HCT116 (cell line): Measurements from ENCODE around the gene CAMK1D. TPM values are rescaled to one million over a fixed set of nuclear protein-coding genes. Genes with fewer than 3 reads are reported as not detected.
"Not testable (repeated sequence)": the region's sequence is repeated elsewhere in the genome, so short reads cannot be mapped to it uniquely, and the experiment has no call there.

Experiments used
- ATAC-seq: fragments of 200-7000 bp; cut with Tn5 transposase; 2 replicates; pipeline ENCODE4 v1.9.1; 2020; ENCODE audit warnings: mild to moderate bottlenecking, moderate library complexity
- BruUV-seq: library from RNA; stranded (reverse); fragments of 400-500 nt; replicated peaks from 2 replicates; lab custom pipeline; 2021; lab: Mats Ljungman, UMichigan
- CTCF ChIA-PET: fragments of 300-600 bp; sonication (Branson Sonifier 250); formaldehyde crosslinking; loops from one replicate; lab custom pipeline; 2021; ENCODE audit warnings: antibody characterized with exemption; lab: Charles Lee
- POLR2A ChIA-PET: fragments of 300-600, 350-600 bp; sonication (Branson Sonifier 250); formaldehyde crosslinking; loops from one replicate; lab custom pipeline; 2021; ENCODE audit warnings: antibody characterized with exemption; lab: Charles Lee
- RAD21 ChIA-PET, 2 experiments: fragments of 300-600 bp; sonication (Branson Sonifier 250); formaldehyde crosslinking; loops; one replicate each; lab custom pipeline; 2023; ENCODE audit warnings: low total read pairs in 2 of 2; ENCODE audit not compliant: uncharacterized antibody in 2 of 2, unreplicated experiment in 2 of 2, low non-redundant PET in 1 of 2; lab: Charles Lee
- DNase-seq: peaks from one replicate; pipeline ENCODE4 v3.0.0-alpha.2; 2010; ENCODE audit warnings: low read depth, low spot score
- H2AFZ ChIP-seq: fragments of 200-600 bp; shearing (Covaris generic), sonication (generic); 2 replicates; pipeline ENCODE4 v1.6.1; 2017; ENCODE audit warnings: low read depth, mixed run types, mixed read lengths, antibody characterized with exemption, low read length; ENCODE audit not compliant: poor library complexity, severe bottlenecking
- H3K27ac ChIP-seq: 2 replicates; pipeline ENCODE4 v1.5.1; 2012; ENCODE audit warnings: low read depth, low read length
- H3K27me3 ChIP-seq: fragments of 200-600 bp; sonication (generic); 2 replicates; pipeline ENCODE4 v1.6.1; 2016; ENCODE audit warnings: mixed run types, low read length, mixed read lengths; ENCODE audit not compliant: insufficient read depth
- H3K36me3 ChIP-seq, 2 experiments: fragments of 200-500 bp in 1 of 2; fragments of 200-600 bp in 1 of 2; sonication (Bioruptor generic) in 1 of 2; sonication (generic) in 1 of 2; 2 replicates each; pipeline versions ENCODE4 v1.5.1 to v1.6.1; 2014 to 2016; ENCODE audit warnings: low read length in 2 of 2, inconsistent platforms in 1 of 2, mixed read lengths in 1 of 2, mixed run types in 1 of 2; ENCODE audit not compliant: insufficient read depth in 2 of 2, control insufficient read depth in 1 of 2
- H3K4me1 ChIP-seq, 2 experiments: fragments of 200-600 bp in 1 of 2; sonication (generic) in 1 of 2; 2 replicates each; pipeline versions ENCODE4 v1.5.1 to v1.6.1; 2012 to 2017; ENCODE audit warnings: low read length in 2 of 2, inconsistent platforms in 1 of 2, mild to moderate bottlenecking in 1 of 2, mixed read lengths in 1 of 2, mixed run types in 1 of 2, moderate library complexity in 1 of 2; ENCODE audit not compliant: insufficient read depth in 2 of 2, control insufficient read depth in 1 of 2
- H3K4me2 ChIP-seq: fragments of 200-600 bp; sonication (generic); 2 replicates; pipeline ENCODE4 v1.6.1; 2017; ENCODE audit warnings: mixed run types, low read length, mixed read lengths
- H3K4me3 ChIP-seq, 2 experiments: fragments of 200-600 bp in 1 of 2; sonication (generic) in 1 of 2; replicated peaks in 1 of 2; 2 replicates each; pipeline ENCODE4 v1.5.1; 2011 to 2016; ENCODE audit warnings: low read length in 2 of 2, control low read depth in 1 of 2, low read depth in 1 of 2, mild to moderate bottlenecking in 1 of 2, mixed read lengths in 1 of 2, mixed run types in 1 of 2
- H3K79me2 ChIP-seq: fragments of 200-600 bp; sonication (generic); 2 replicates; pipeline ENCODE4 v1.6.1; 2017; ENCODE audit warnings: mild to moderate bottlenecking, mixed run types, low read length, moderate library complexity, mixed read lengths; ENCODE audit not compliant: insufficient read depth
- H3K9ac ChIP-seq: fragments of 200-600 bp; sonication (generic); 2 replicates; pipeline ENCODE4 v1.6.1; 2016; ENCODE audit warnings: low read length, mixed read lengths
- H3K9me2 ChIP-seq: fragments of 200-600 bp; sonication (generic), shearing (Covaris generic); 2 replicates; pipeline ENCODE4 v1.6.1; 2017; ENCODE audit warnings: mixed run types, mild to moderate bottlenecking, moderate library complexity; ENCODE audit not compliant: insufficient read depth
- H3K9me3 ChIP-seq, 2 experiments: fragments of 200-500 bp in 1 of 2; fragments of 200-600 bp in 1 of 2; sonication (Bioruptor generic) in 1 of 2; sonication (generic) in 1 of 2; 2 replicates each; pipeline ENCODE4 v1.6.1; 2014 to 2017; ENCODE audit warnings: low read length in 2 of 2, mixed read lengths in 2 of 2, inconsistent platforms in 1 of 2, low read depth in 1 of 2, mild to moderate bottlenecking in 1 of 2, mixed run types in 1 of 2, moderate library complexity in 1 of 2; ENCODE audit not compliant: control insufficient read depth in 1 of 2, insufficient read depth in 1 of 2
- H4K20me1 ChIP-seq: fragments of 200-600 bp; sonication (generic), shearing (Covaris generic); 2 replicates; pipeline ENCODE4 v1.6.1; 2017; ENCODE audit warnings: mixed run types, mild to moderate bottlenecking, moderate library complexity; ENCODE audit not compliant: insufficient read depth
- CEBPB ChIP-seq: IDR thresholded peaks from 2 replicates; pipeline ENCODE4 v1.6.1; 2012; ENCODE audit warnings: low read depth
- EGR1 ChIP-seq: IDR thresholded peaks from 2 replicates; pipeline ENCODE4 v1.6.1; 2012; ENCODE audit warnings: low read depth
- ELF1 ChIP-seq: IDR thresholded peaks from 2 replicates; pipeline ENCODE4 v1.6.1; 2012; ENCODE audit warnings: low read depth, borderline replicate concordance
- EZH2 ChIP-seq: fragments of 200-600 bp; sonication (generic); IDR thresholded peaks from 2 replicates; pipeline ENCODE4 v1.6.1; 2017; ENCODE audit warnings: antibody characterized with exemption, mixed run types
- FOSL1 ChIP-seq: IDR thresholded peaks from 2 replicates; pipeline ENCODE4 v1.6.1; 2012; ENCODE audit warnings: low read depth
- POLR2AphosphoS5 ChIP-seq: IDR thresholded peaks from 2 replicates; pipeline ENCODE4 v1.6.1; 2011; ENCODE audit warnings: mild to moderate bottlenecking, low read depth, low read length, moderate library complexity
- RAD21 ChIP-seq: IDR thresholded peaks from 2 replicates; pipeline ENCODE4 v1.6.1; 2012; ENCODE audit warnings: low read depth, mild to moderate bottlenecking
- SIN3A ChIP-seq: IDR thresholded peaks from 2 replicates; pipeline ENCODE4 v1.6.1; 2012; ENCODE audit warnings: low read depth
- SP1 ChIP-seq: IDR thresholded peaks from 2 replicates; pipeline ENCODE4 v1.6.1; 2012; ENCODE audit warnings: low read depth
- SRF ChIP-seq: IDR thresholded peaks from 2 replicates; pipeline ENCODE4 v1.6.1; 2012; ENCODE audit warnings: low read depth
- YY1 ChIP-seq: IDR thresholded peaks from 2 replicates; pipeline ENCODE4 v1.6.1; 2011; ENCODE audit warnings: low read length, low read depth, moderate library complexity, mild to moderate bottlenecking; ENCODE audit not compliant: insufficient replicate concordance; ENCODE audit errors: extremely low read depth
- ZFX ChIP-seq: fragments of 450-650 bp; IDR thresholded peaks from 2 replicates; pipeline ENCODE4 v1.6.1; 2017
- intact Hi-C: fragments of 100-400 bp; cut with micrococcal nuclease; formaldehyde crosslinking; loops from 2 replicates; pipeline ENCODE4 v1.10.0; 2022
- total RNA-seq: library from RNA; stranded (reverse); gene quantifications from one replicate; pipeline ENCODE4 v1.2.1, GENCODE V29; 2021; ENCODE audit not compliant: unreplicated experiment
- TF ChIP-seq, protein P1 (sequence below): IDR thresholded peaks from 2 replicates; pipeline ENCODE4 v1.6.1; 2012
- TF ChIP-seq, protein P2 (sequence below), 3 experiments: fragments of 200-600 bp in 1 of 3; sonication (generic) in 1 of 3; IDR thresholded peaks in 2 of 3; conservative IDR thresholded peaks in 1 of 3; 2 replicates each; pipeline ENCODE4 v1.5.1; 2012 to 2017; ENCODE audit warnings: low read depth in 2 of 3, low read length in 2 of 3, antibody characterized with exemption in 1 of 3, borderline replicate concordance in 1 of 3, control low read depth in 1 of 3, mild to moderate bottlenecking in 1 of 3, mixed read lengths in 1 of 3, mixed run types in 1 of 3, moderate library complexity in 1 of 3; ENCODE audit not compliant: insufficient read depth in 1 of 3
- TF ChIP-seq, protein P3 (sequence below): IDR thresholded peaks from 2 replicates; pipeline ENCODE4 v1.6.1; 2012

CAMK1D gene
- total RNA-seq, 1 experiment from 2014 or later: 9.6 TPM

DNA sequence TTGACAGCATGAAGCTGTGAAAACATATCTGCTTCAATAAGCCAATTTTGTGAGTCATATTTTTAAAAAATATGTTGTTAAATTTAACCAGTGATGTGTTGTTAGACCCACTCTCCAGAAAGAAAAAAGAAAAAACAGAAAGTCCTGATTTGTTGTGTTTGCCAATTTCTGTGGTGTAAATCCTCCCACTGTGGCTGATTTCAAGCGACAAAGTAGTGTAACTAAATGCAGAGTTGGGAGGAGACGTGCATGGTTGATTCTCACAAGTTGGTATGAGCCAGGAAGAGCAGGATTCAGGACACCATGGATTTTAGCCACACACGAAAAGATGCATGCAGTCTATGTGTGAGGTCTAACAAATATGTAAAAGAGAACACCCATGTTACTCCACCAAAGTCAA, 513.1 kb downstream of the CAMK1D start:
- RAD21 ChIA-PET: no interaction called here
- POLR2A ChIA-PET: no interaction called here

DNA sequence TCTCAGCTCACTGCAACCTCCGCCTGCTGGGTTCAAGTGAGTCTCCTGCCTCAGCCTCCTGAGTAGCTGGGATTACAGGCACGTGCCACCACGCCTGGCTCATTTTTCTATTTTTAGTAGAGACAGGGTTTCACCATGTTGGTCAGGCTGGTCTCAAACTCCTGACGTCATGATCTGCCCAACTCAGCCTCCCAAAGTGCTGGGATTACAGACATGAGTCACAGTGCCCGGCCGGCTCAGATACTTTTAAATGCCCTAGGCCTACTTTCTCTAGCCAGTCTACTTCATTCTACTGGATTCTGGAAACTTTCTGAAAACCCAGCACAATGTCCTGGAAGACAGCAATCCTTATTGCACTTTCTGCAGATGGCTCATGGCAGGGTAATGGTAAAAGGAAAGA, 516.2 kb downstream of the CAMK1D start:
- ATAC-seq, H3K4me3 ChIP-seq, intact Hi-C loops, H4K20me1 ChIP-seq, BruUV-seq, H2AFZ ChIP-seq, H3K4me2 ChIP-seq, CTCF ChIA-PET, H3K27ac ChIP-seq, POLR2A ChIA-PET, H3K9ac ChIP-seq, H3K79me2 ChIP-seq, H3K9me2 ChIP-seq, RAD21 ChIA-PET, DNase-seq, H3K36me3 ChIP-seq, H3K4me1 ChIP-seq, H3K9me3 ChIP-seq, H3K27me3 ChIP-seq: not testable (repeated sequence)

More for the DNA sequence above, 513.1 kb downstream of the CAMK1D start:
- Histone ChIP-seq H2AFZ (no peak overlapping the region), H3K9me2 (no peaks in the 10 kb centered on the region), H3K79me2 (no peaks in the 10 kb centered on the region), H3K36me3 (no peaks in the 10 kb centered on the region), H3K9me3 (no peaks in the 10 kb centered on the region)
- no peak for ATAC-seq
- TF ChIP-seq, protein P1, sequence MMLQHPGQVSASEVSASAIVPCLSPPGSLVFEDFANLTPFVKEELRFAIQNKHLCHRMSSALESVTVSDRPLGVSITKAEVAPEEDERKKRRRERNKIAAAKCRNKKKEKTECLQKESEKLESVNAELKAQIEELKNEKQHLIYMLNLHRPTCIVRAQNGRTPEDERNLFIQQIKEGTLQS: no peak
- no peak for TF ChIP-seq SP1
- no peak for TF ChIP-seq CEBPB
- TF ChIP-seq, all 23 proteins: peak for 0
- Histone ChIP-seq H3K4me2 (no peak overlapping the region), H3K4me3 (no peak overlapping the region), H3K27ac (no peak overlapping the region), H4K20me1 (no peaks in the 10 kb centered on the region), H3K27me3 (no peaks in the 10 kb centered on the region), H3K4me1 (no peaks in the 10 kb centered on the region), H3K9ac (no peak overlapping the region)
- BruUV-seq: no TSS peak
- no peak for DNase-seq
- CTCF ChIA-PET: no interaction called here
- intact Hi-C loops: no loop called here

DNA sequence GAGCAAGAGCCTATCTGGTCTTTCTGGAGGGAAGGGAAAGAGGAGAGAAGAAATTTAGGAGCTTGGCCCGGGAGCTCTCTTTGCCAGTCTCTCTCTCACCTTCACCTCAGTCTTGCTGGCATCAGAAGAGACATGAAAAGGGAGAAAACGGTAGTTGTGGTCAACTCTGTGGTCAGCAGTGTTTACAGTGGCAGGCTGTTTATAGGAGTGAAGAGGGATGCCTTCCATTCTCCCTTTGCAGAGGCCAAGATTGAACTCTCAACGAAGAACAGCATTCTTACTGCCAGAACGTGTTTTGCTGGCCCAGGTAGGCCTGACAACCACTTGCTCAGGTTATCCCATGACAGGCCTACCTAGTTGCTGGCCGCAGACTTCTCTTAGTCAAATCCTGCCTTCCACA, 518.9 kb downstream of the CAMK1D start:
- CTCF ChIA-PET: no interaction called here
- no TSS peak for BruUV-seq
- intact Hi-C loops: no loop called here
- TF ChIP-seq SIN3A (no peak), ELF1 (no peak), EGR1 (no peak), POLR2AphosphoS5 (no peak), SRF (no peak), YY1 (no peak), EZH2 (no peak), RAD21 (no peak), FOSL1 (no peak), ZFX (no peak)
- TF ChIP-seq, protein P2, sequence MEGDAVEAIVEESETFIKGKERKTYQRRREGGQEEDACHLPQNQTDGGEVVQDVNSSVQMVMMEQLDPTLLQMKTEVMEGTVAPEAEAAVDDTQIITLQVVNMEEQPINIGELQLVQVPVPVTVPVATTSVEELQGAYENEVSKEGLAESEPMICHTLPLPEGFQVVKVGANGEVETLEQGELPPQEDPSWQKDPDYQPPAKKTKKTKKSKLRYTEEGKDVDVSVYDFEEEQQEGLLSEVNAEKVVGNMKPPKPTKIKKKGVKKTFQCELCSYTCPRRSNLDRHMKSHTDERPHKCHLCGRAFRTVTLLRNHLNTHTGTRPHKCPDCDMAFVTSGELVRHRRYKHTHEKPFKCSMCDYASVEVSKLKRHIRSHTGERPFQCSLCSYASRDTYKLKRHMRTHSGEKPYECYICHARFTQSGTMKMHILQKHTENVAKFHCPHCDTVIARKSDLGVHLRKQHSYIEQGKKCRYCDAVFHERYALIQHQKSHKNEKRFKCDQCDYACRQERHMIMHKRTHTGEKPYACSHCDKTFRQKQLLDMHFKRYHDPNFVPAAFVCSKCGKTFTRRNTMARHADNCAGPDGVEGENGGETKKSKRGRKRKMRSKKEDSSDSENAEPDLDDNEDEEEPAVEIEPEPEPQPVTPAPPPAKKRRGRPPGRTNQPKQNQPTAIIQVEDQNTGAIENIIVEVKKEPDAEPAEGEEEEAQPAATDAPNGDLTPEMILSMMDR (IDR thresholded peaks at IDR 0.05 in 2 of 3, conservative IDR thresholded peaks at IDR 0.05 in 1 of 3; ENCODE audit: borderline replicate concordance in 1 of 3, insufficient read depth in 1 of 3, low read depth in 2 of 3, low read length in 2 of 3): no peak
- TF ChIP-seq, protein P3, sequence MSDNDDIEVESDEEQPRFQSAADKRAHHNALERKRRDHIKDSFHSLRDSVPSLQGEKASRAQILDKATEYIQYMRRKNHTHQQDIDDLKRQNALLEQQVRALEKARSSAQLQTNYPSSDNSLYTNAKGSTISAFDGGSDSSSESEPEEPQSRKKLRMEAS: no peak

More for the DNA sequence above, 518.9 kb downstream of the CAMK1D start:
- Histone ChIP-seq H3K4me1 (no peaks in the 10 kb centered on the region), H3K27me3 (no peaks in the 10 kb centered on the region), H3K9me2 (no peaks in the 10 kb centered on the region), H2AFZ (no peak overlapping the region), H3K79me2 (no peaks in the 10 kb centered on the region), H3K4me3 (no peak overlapping the region), H3K4me2 (no peak overlapping the region), H3K36me3 (no peaks in the 10 kb centered on the region), H3K27ac (no peak overlapping the region), H3K9me3 (no peaks in the 10 kb centered on the region), H3K9ac (no peak overlapping the region), H4K20me1 (no peaks in the 10 kb centered on the region)
- ChIA-PET RAD21 (no interaction called here), POLR2A (no interaction called here)
- no peak for DNase-seq
- ATAC-seq: no peak
